OCI-LY7 (cell line): ENCODE data around the gene TBC1D5. TPM values are rescaled to one million over a fixed set of nuclear protein-coding genes. Genes with fewer than 3 reads are reported as not detected.
"Not testable (repeated sequence)": the region's sequence is repeated elsewhere in the genome, so short reads cannot be mapped to it uniquely, and the experiment has no call there.

Experiments used
- BruUV-seq: library from RNA; stranded (reverse); fragments of 400-500 nt; replicated peaks from 2 replicates; lab custom pipeline; 2021; lab: Mats Ljungman, UMichigan
- CTCF ChIA-PET: fragments of 300-600 bp; sonication (Branson Sonifier 250); formaldehyde crosslinking; loops from one replicate; lab custom pipeline; 2022; ENCODE audit warnings: antibody characterized with exemption; ENCODE audit not compliant: unreplicated experiment; lab: Charles Lee
- POLR2A ChIA-PET: fragments of 300-600 bp; sonication (Branson Sonifier 250); formaldehyde crosslinking; loops from one replicate; lab custom pipeline; 2022; ENCODE audit warnings: antibody characterized with exemption; lab: Charles Lee
- DNase-seq: peaks from one replicate; pipeline ENCODE4 v3.0.0-alpha.2; 2015; ENCODE audit warnings: low spot score
- H2AFZ ChIP-seq: fragments of 200-600 bp; sonication (generic), shearing (Covaris generic); 2 replicates; pipeline ENCODE4 v1.6.1; 2014; ENCODE audit warnings: mild to moderate bottlenecking, antibody characterized with exemption, low read length, moderate library complexity
- H3K27ac ChIP-seq: fragments of 200-600 bp; sonication (generic); 2 replicates; pipeline ENCODE4 v1.5.1; 2014; ENCODE audit warnings: mixed run types, low read depth, mild to moderate bottlenecking, moderate library complexity, low read length, inconsistent platforms; ENCODE audit not compliant: poor library complexity, severe bottlenecking
- H3K36me3 ChIP-seq: fragments of 200-600 bp; sonication (generic); 2 replicates; pipeline ENCODE4 v1.6.1; 2014; ENCODE audit warnings: mild to moderate bottlenecking, antibody characterized with exemption, low read length, moderate library complexity, mixed read lengths; ENCODE audit not compliant: insufficient read depth
- H3K4me1 ChIP-seq: fragments of 200-600 bp; sonication (generic); 2 replicates; pipeline ENCODE4 v1.5.1; 2014; ENCODE audit warnings: mild to moderate bottlenecking, low read length; ENCODE audit not compliant: insufficient read depth, poor library complexity, severe bottlenecking
- H3K4me2 ChIP-seq: fragments of 200-600 bp; sonication (generic); 2 replicates; pipeline ENCODE4 v1.6.1; 2014; ENCODE audit warnings: mild to moderate bottlenecking, low read length
- H3K4me3 ChIP-seq: fragments of 200-600 bp; sonication (generic); 2 replicates; pipeline ENCODE4 v1.5.1; 2014; ENCODE audit warnings: mild to moderate bottlenecking, low read depth, low read length; ENCODE audit not compliant: poor library complexity, severe bottlenecking
- H3K79me2 ChIP-seq: fragments of 200-600 bp; sonication (generic); 2 replicates; pipeline ENCODE4 v1.6.1; 2016; ENCODE audit warnings: low read depth, mild to moderate bottlenecking, low read length, moderate library complexity, mixed read lengths; ENCODE audit not compliant: insufficient read depth
- H3K9me2 ChIP-seq: fragments of 200-600 bp; sonication (generic); 2 replicates; pipeline ENCODE4 v1.6.1; 2016; ENCODE audit warnings: mild to moderate bottlenecking, low read length, mixed read lengths; ENCODE audit not compliant: insufficient read depth
- H3K9me3 ChIP-seq: fragments of 200-600 bp; sonication (generic); 2 replicates; pipeline ENCODE4 v1.6.1; 2014; ENCODE audit warnings: mild to moderate bottlenecking, mixed run types, low read length, mixed read lengths
- H4K20me1 ChIP-seq: fragments of 200-600 bp; sonication (generic); 2 replicates; pipeline ENCODE4 v1.6.1; 2014; ENCODE audit warnings: mild to moderate bottlenecking, antibody characterized with exemption, low read length, moderate library complexity, mixed read lengths; ENCODE audit not compliant: insufficient read depth
- CTCF ChIP-seq: fragments of 200-600 bp; sonication (generic); conservative IDR thresholded peaks from 2 replicates; pipeline ENCODE4 v1.5.1; 2014; ENCODE audit warnings: mild to moderate bottlenecking, antibody characterized with exemption, low read length, moderate library complexity, mixed read lengths
- EZH2phosphoT487 ChIP-seq: fragments of 200-600 bp; sonication (generic); IDR thresholded peaks from 2 replicates; pipeline ENCODE4 v1.6.1; 2018; ENCODE audit warnings: low read depth, borderline replicate concordance, mild to moderate bottlenecking, mixed run types, antibody characterized with exemption, low read length, moderate library complexity, mixed read lengths
- intact Hi-C: fragments of 100-400 bp; cut with micrococcal nuclease; formaldehyde crosslinking; loops from one replicate; pipeline ENCODE4 v1.10.0; 2022; ENCODE audit not compliant: unreplicated experiment
- total RNA-seq, 2 experiments: library from RNA; depleted of rRNA in 1 of 2; stranded (reverse); fragments of >200 nt in 1 of 2; shearing (Covaris generic) in 1 of 2; gene quantifications; 2 replicates each; pipeline ENCODE4 v1.2.3, GENCODE V29; 2014 to 2022

The TBC1D5 gene
- total RNA-seq, 2 experiments from 2014 or later, result 78.5 to 82.4 TPM

GRCh38 chr3:17542591-17542990 is 199.8 kb downstream of the TBC1D5 start:
- Histone ChIP-seq H4K20me1 (no peaks in the 10 kb centered on the region), H3K79me2 (no peaks in the 10 kb centered on the region), H3K4me3 (no peak overlapping the region), H3K27ac (no peak overlapping the region), H3K9me2 (no peaks in the 10 kb centered on the region), H3K36me3 (no peaks in the 10 kb centered on the region), H2AFZ (no peak overlapping the region), H3K4me2 (no peak overlapping the region), H3K9me3 (0 out of 2 replicates have a peak, but pooled peaks cover 4% of the 10 kb centered on the region), H3K4me1 (no peaks in the 10 kb centered on the region)
- ChIA-PET CTCF (no interaction called here), POLR2A (interaction anchor here (1.0 kb wide), 1 partner anchor 29 kb away, joined by 3 read pairs; no protein-coding TSS in a partner anchor)
- no peak for DNase-seq
- intact Hi-C loops, result no loop called here
- no peak for TF ChIP-seq EZH2phosphoT487
- BruUV-seq, result no TSS peak

GRCh38 chr3:17539436-17539835 is 203.0 kb downstream of the TBC1D5 start:
- no peak overlapping the region for H3K4me3 ChIP-seq
- H3K36me3 ChIP-seq, result no peaks in the 10 kb centered on the region
- H3K9me3 ChIP-seq, result 0 out of 2 replicates have a peak, but pooled peaks cover 4% of the 10 kb centered on the region
- H2AFZ ChIP-seq, result no peak overlapping the region
- H4K20me1 ChIP-seq, result no peaks in the 10 kb centered on the region
- ChIA-PET POLR2A (no interaction called here), CTCF (no interaction called here)
- no peak for DNase-seq
- no peak overlapping the region for H3K4me2 ChIP-seq
- H3K79me2 ChIP-seq, result no peaks in the 10 kb centered on the region
- TSS peak; percentile 13 for BruUV-seq
- intact Hi-C loops, result no loop called here
- no peak for TF ChIP-seq CTCF
- TF ChIP-seq EZH2phosphoT487, result no peak
- H3K9me2 ChIP-seq, result no peaks in the 10 kb centered on the region
- no peak overlapping the region for H3K27ac ChIP-seq
- no peaks in the 10 kb centered on the region for H3K4me1 ChIP-seq

DNA sequence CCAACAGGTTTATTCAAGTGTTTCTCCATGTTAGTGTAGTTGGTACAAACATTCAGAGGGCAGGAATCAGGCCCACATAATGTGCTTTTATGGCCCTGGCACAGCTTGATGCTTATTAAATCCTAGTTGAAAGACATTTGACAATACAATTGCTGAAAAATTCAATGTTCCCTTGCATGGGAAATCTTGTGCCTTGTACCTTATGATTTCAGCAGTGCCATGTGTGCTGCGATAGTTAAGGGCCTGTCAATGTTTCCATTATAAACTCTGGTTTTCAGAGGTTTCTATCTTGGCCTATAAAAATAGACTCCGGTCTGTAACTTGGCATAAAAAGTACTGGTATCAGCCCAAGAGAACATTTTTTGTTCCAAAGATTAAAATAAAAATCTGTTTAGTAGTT is 207.2 kb downstream of the TBC1D5 start:
- Histone ChIP-seq H3K4me3 (no peak overlapping the region), H3K4me2 (no peak overlapping the region), H3K9me3 (no peaks in the 10 kb centered on the region), H3K4me1 (no peaks in the 10 kb centered on the region), H2AFZ (no peak overlapping the region), H4K20me1 (no peaks in the 10 kb centered on the region), H3K79me2 (no peaks in the 10 kb centered on the region), H3K27ac (no peak overlapping the region), H3K36me3 (no peaks in the 10 kb centered on the region), H3K9me2 (no peaks in the 10 kb centered on the region)
- DNase-seq, result no peak
- TF ChIP-seq EZH2phosphoT487 (no peak), CTCF (no peak)
- intact Hi-C loops, result no loop called here
- ChIA-PET CTCF (no interaction called here), POLR2A (interaction anchor here (0.7 kb wide), 1 partner anchor 207 kb away, joined by 4 read pairs; no protein-coding TSS in a partner anchor)
- BruUV-seq, result no TSS peak

- H3K9me2 ChIP-seq, CTCF ChIA-PET, intact Hi-C loops, H3K27ac ChIP-seq, H3K36me3 ChIP-seq, BruUV-seq, H3K4me3 ChIP-seq, DNase-seq, H4K20me1 ChIP-seq, H3K79me2 ChIP-seq, H2AFZ ChIP-seq, H3K4me1 ChIP-seq, POLR2A ChIA-PET, H3K9me3 ChIP-seq, H3K4me2 ChIP-seq: not testable (repeated sequence)
Observed at GRCh38 chr3:17532446-17532845, 210.0 kb downstream of the TBC1D5 start.
